Mononuclear cell (primary cell): ENCODE measurements around the gene WDR64. TPM values are rescaled to one million over a fixed set of nuclear protein-coding genes. Genes with fewer than 3 reads are reported as not detected.

Experiments
- H3K27me3 ChIP-seq: 2 replicates; pipeline ENCODE4 v1.6.0; 2011; ENCODE audit warnings: low read length, control low read depth; ENCODE audit not compliant: insufficient read depth
- H3K4me1 ChIP-seq: 2 replicates; pipeline ENCODE4 v1.5.1; 2011; ENCODE audit warnings: mild to moderate bottlenecking, low read length, control low read depth; ENCODE audit not compliant: insufficient read depth
- H3K4me3 ChIP-seq: 2 replicates; pipeline ENCODE4 v1.5.1; 2011; ENCODE audit warnings: mild to moderate bottlenecking, low read length, moderate library complexity
- H3K9me3 ChIP-seq: 2 replicates; pipeline ENCODE4 v1.5.1; 2011; ENCODE audit warnings: low read depth, mild to moderate bottlenecking, control low read depth, low read length
- total RNA-seq: library from RNA; depleted of rRNA; stranded (reverse); fragments of >200 nt; gene quantifications from one replicate; pipeline ENCODE4 v1.2.3, GENCODE V29; 2012

WDR64 gene
- total RNA-seq, result 0.10 TPM

DNA sequence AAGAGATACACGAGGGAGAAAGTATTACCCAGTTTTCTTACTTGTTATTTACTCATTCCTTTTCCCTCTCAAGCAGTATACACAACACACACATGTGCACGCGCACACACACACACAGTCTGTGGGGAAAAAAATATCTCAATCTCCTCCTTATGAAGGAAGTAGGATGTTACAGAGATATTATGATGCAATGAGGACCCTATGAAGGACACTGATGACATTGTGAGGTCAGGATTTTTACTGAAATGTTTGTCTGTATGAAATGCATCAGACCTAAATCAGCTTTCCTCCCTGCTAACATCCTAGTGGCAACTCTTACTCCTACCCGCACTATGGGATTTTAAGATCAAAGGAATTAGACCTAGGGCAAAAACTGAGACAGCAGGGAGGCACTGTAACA, at the start of gene WDR64:
Gene WDR64, plus strand, starts transcription at position 270 of the 400 bp plus-strand sequence. CDS start 204 bp downstream, outside the sequence.
- H3K4me1 ChIP-seq, result no peaks in the 10 kb centered on the region
- H3K4me3 ChIP-seq, result no peak within 1 kb of the TSS

GRCh38 chr1:241603731-241604245, 48.3 kb upstream of the WDR64 start:
- H3K27me3 ChIP-seq, result no peaks in the 10 kb centered on the region
- H3K9me3 ChIP-seq, result no peaks in the 10 kb centered on the region
- no peak overlapping the region for H3K4me3 ChIP-seq
- peaks cover 5% of the 10 kb centered on the region for H3K4me1 ChIP-seq

More for the DNA sequence above, at the start of gene WDR64:
- no peaks in the 10 kb centered on the region for H3K9me3 ChIP-seq
- H3K27me3 ChIP-seq, result peaks cover 3% of the 10 kb centered on the region

DNA sequence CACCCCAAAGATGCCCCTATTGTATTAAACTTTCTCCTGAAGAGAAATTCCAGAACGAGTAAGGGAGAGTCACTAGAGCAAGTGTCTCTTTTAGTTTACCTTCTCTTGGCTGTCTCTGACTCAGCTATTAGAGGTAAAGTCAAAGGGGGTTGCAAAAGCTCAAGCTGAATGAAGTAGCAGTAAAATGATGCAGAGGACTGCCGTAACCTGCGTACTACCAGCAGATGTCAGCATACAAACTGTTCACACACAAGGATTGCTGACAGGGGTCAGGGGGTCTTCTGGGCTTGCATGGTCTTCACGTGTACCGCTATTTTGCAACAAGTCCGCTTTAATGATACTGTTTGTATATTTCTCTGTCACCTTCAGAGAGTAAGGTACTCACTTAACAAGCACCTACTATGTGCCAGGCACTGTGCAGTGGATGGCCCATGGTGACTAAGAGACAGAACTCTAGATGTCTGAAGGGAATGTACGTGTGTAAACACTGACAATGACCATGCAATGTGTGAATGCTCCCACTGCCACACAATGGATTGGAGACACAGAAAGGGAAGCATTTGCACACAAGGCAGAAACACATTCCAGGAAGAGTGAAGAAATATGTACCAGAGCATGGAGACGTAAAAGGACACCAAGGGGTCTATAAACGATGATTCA, 46.8 kb upstream of the WDR64 start:
- Histone ChIP-seq H3K9me3 (no peaks in the 10 kb centered on the region), H3K4me3 (no peak overlapping the region), H3K27me3 (no peaks in the 10 kb centered on the region)

GRCh38 chr1:241606544-241606943, 45.5 kb upstream of the WDR64 start:
- Histone ChIP-seq H3K4me3 (no peak overlapping the region), H3K4me1 (peaks cover 4% of the 10 kb centered on the region), H3K9me3 (no peaks in the 10 kb centered on the region), H3K27me3 (no peaks in the 10 kb centered on the region)

More for the DNA sequence above, 46.8 kb upstream of the WDR64 start:
- peaks cover 5% of the 10 kb centered on the region for H3K4me1 ChIP-seq

DNA sequence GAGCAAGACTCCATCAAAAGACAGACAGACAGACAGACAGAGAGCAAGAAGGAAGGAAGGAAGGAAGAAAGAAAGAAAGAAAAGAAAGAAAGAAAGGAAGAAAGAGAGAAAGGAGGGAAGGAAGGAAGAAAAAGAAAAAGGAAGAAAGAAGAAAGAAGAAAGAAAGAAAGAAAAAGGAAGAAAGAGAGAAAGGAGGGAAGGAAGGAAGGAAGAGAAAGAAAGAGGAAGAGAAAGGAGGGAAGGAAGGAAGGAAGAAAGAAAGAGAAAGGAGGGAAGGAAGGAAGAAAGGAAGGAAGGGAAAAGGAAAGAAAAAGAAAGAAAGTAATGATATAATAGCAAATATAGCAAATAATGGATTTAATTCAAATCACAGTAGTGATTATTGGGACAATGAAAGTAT, 44.6 kb upstream of the WDR64 start:
- Histone ChIP-seq H3K9me3 (no peaks in the 10 kb centered on the region), H3K27me3 (no peaks in the 10 kb centered on the region), H3K4me1 (peaks cover 7% of the 10 kb centered on the region), H3K4me3 (no peak overlapping the region)

- no peaks in the 10 kb centered on the region for H3K9me3 ChIP-seq
- peaks cover 7% of the 10 kb centered on the region for H3K4me1 ChIP-seq
- no peaks in the 10 kb centered on the region for H3K27me3 ChIP-seq
- no peak overlapping the region for H3K4me3 ChIP-seq
Observed at GRCh38 chr1:241608379-241609033, 43.6 kb upstream of the WDR64 start.

- peaks cover 7% of the 10 kb centered on the region for H3K4me1 ChIP-seq
- H3K9me3 ChIP-seq, result no peaks in the 10 kb centered on the region
- H3K4me3 ChIP-seq, result no peak overlapping the region
- no peaks in the 10 kb centered on the region for H3K27me3 ChIP-seq
Observed at GRCh38 chr1:241610056-241610815, 41.8 kb upstream of the WDR64 start.

DNA sequence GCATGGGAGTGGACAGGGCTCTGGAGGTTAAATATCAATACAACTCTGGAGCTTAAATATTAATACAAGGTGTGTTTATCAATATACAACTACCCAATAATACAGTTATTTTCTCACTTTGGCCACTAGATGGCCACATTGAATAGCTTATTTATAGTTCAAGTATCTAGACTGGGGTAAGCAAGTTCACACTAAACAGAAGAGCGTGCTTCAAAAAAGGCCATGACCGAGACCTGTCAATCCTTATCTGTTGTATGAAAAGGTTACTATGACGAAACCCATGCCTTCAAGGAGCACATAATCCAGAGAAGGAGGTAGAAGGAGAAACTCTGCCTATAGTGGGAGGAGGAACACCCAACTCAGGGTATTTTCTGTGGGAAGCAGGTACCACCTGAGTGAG, 41.0 kb upstream of the WDR64 start:
- no peaks in the 10 kb centered on the region for H3K9me3 ChIP-seq
- peaks cover 7% of the 10 kb centered on the region for H3K4me1 ChIP-seq
- H3K27me3 ChIP-seq, result no peaks in the 10 kb centered on the region
- H3K4me3 ChIP-seq, result no peak overlapping the region

- Histone ChIP-seq H3K27me3 (no peaks in the 10 kb centered on the region), H3K9me3 (no peaks in the 10 kb centered on the region), H3K4me1 (peaks cover 7% of the 10 kb centered on the region), H3K4me3 (no peak overlapping the region)
Observed at GRCh38 chr1:241611736-241612135, 40.3 kb upstream of the WDR64 start.

- no peaks in the 10 kb centered on the region for H3K27me3 ChIP-seq
- H3K4me1 ChIP-seq, result peaks cover 7% of the 10 kb centered on the region
- no peaks in the 10 kb centered on the region for H3K9me3 ChIP-seq
- H3K4me3 ChIP-seq, result no peak overlapping the region
Observed at GRCh38 chr1:241612533-241613477, 39.3 kb upstream of the WDR64 start.

- H3K9me3 ChIP-seq, result no peaks in the 10 kb centered on the region
- no peak overlapping the region for H3K4me3 ChIP-seq
- peaks cover 7% of the 10 kb centered on the region for H3K4me1 ChIP-seq
- no peaks in the 10 kb centered on the region for H3K27me3 ChIP-seq
Observed at GRCh38 chr1:241614144-241614543, 37.9 kb upstream of the WDR64 start.

- Histone ChIP-seq H3K9me3 (no peaks in the 10 kb centered on the region), H3K4me3 (no peak overlapping the region)
Observed at GRCh38 chr1:241614572-241614971, 37.5 kb upstream of the WDR64 start.

GRCh38 chr1:241615043-241615974, 36.8 kb upstream of the WDR64 start:
- H3K9me3 ChIP-seq, result no peaks in the 10 kb centered on the region
- H3K4me3 ChIP-seq, result no peak overlapping the region
- no peaks in the 10 kb centered on the region for H3K27me3 ChIP-seq
- H3K4me1 ChIP-seq, result peaks cover 7% of the 10 kb centered on the region

More at GRCh38 chr1:241614572-241614971, 37.5 kb upstream of the WDR64 start:
- Histone ChIP-seq H3K27me3 (no peaks in the 10 kb centered on the region), H3K4me1 (peaks cover 7% of the 10 kb centered on the region)
